Adrenal gland (tissue), 5 donors: ENCODE data around the gene NRARP.

Experiments used
- CTCF ChIP-seq, 6 experiments: fragments of 450-650 bp in 4 of 6; fragments of 200-600 bp in 2 of 6; sonication (generic) in 1 of 6; IDR thresholded peaks; 1 replicate in 5 of 6; 2 replicates in 1 of 6; pipeline versions ENCODE4 v1.5.1 to v1.8.0; 2016 to 2021; ENCODE audit warnings: antibody characterized with exemption in 6 of 6, mild to moderate bottlenecking in 2 of 6, moderate library complexity in 1 of 6
- POLR2A ChIP-seq, 2 donors: fragments of 450-650 bp; IDR thresholded peaks; one replicate each; pipeline ENCODE4 v1.6.1; 2017; ENCODE audit warnings: antibody characterized with exemption in 2 of 2, mild to moderate bottlenecking in 2 of 2, moderate library complexity in 1 of 2
- donor health status: DM: no; HTN: no; CAD: no.

DNA sequence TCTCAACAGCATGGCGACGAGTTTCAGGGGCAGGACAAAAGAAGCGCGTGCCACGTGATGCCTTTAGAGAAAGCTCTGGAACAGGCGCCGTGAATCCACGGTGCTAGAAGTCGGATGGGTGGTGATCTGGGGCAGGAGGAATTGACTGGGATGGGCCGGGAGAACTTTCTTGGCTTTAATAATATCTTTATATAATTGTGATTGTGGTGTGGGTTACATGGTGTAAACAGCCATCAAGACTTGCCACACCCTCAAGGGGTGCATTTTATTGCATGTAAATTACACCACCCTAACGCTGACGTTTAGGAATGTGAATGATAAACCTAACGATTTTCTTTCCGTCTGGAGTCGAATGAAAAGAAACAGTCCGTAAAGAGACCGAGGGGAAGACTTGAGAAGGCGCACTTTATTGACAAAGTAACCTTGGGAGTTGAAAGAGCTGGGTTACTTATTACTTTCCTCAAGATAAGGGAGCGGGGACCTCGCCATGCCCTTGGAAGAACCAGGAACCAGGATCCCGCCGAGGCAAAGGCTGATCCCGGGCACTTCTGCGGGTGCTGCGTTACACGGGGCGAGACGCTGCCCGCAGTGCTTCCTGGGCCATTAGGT lies 8.5 kb downstream of the NRARP start:
- TF ChIP-seq CTCF (IDR thresholded peaks at IDR 0.05) (no peak), POLR2A (IDR thresholded peaks at IDR 0.05) (no peak)
